ENCODE data around the gene FAM83C.

The FAM83C gene

GRCh38 chr20:35339007-35339406 lies 46.8 kb upstream of the FAM83C start:
- no peak for TF ChIP-seq CTCF (conservative IDR thresholded peaks at IDR 0.05; ENCODE audit: low read depth, low read length)
- no peaks in the 10 kb centered on the region for H4K20me1 ChIP-seq (ENCODE audit: insufficient read depth)
- H3K4me2 ChIP-seq, result no peak overlapping the region
- no peaks in the 10 kb centered on the region for H3K79me2 ChIP-seq (ENCODE audit: insufficient read depth, low read depth)
- H3K27ac ChIP-seq, result no peak overlapping the region
- no peaks in the 10 kb centered on the region for H3K27me3 ChIP-seq (ENCODE audit: insufficient read depth, low read depth)
- no peak overlapping the region for H3K9ac ChIP-seq
- peaks cover 21% of the 10 kb centered on the region for H3K4me1 ChIP-seq (ENCODE audit: low read depth, poor library complexity, severe bottlenecking)
- H3K36me3 ChIP-seq (ENCODE audit: insufficient read depth), result no peaks in the 10 kb centered on the region
- H3K4me3 ChIP-seq (IDR thresholded peaks at IDR 0.05; ENCODE audit: insufficient read depth, low read depth, low read length), result no peak overlapping the region
- no peak overlapping the region for H2AFZ ChIP-seq (ENCODE audit: low read depth)

- Histone ChIP-seq H3K9ac (no peak overlapping the region), H3K4me1 (ENCODE audit: low read depth, poor library complexity, severe bottlenecking) (peaks cover 4% of the 10 kb centered on the region), H2AFZ (ENCODE audit: low read depth) (no peak overlapping the region), H3K27ac (no peak overlapping the region), H3K27me3 (ENCODE audit: insufficient read depth, low read depth) (no peaks in the 10 kb centered on the region), H3K79me2 (ENCODE audit: insufficient read depth, low read depth) (no peaks in the 10 kb centered on the region), H3K36me3 (ENCODE audit: insufficient read depth) (no peaks in the 10 kb centered on the region), H3K4me2 (no peak overlapping the region), H4K20me1 (ENCODE audit: insufficient read depth) (no peaks in the 10 kb centered on the region), H3K4me3 (IDR thresholded peaks at IDR 0.05; ENCODE audit: insufficient read depth, low read depth, low read length) (no peak overlapping the region)
- no peak for TF ChIP-seq CTCF (conservative IDR thresholded peaks at IDR 0.05; ENCODE audit: low read depth, low read length)
These were observed 42.3 kb upstream of the FAM83C start for GRCh38 chr20:35334311-35335101.

- Histone ChIP-seq H3K9ac (no peak overlapping the region), H3K4me3 (IDR thresholded peaks at IDR 0.05; ENCODE audit: insufficient read depth, low read depth, low read length) (no peak overlapping the region), H3K27ac (no peak overlapping the region), H2AFZ (ENCODE audit: low read depth) (no peak overlapping the region), H3K27me3 (ENCODE audit: insufficient read depth, low read depth) (no peaks in the 10 kb centered on the region), H3K4me2 (no peak overlapping the region), H3K4me1 (ENCODE audit: low read depth, poor library complexity, severe bottlenecking) (peaks cover 6% of the 10 kb centered on the region), H3K36me3 (ENCODE audit: insufficient read depth) (no peaks in the 10 kb centered on the region), H4K20me1 (ENCODE audit: insufficient read depth) (no peaks in the 10 kb centered on the region), H3K79me2 (ENCODE audit: insufficient read depth, low read depth) (no peaks in the 10 kb centered on the region)
- no peak for TF ChIP-seq CTCF (conservative IDR thresholded peaks at IDR 0.05; ENCODE audit: low read depth, low read length)
These were observed 41.4 kb upstream of the FAM83C start for GRCh38 chr20:35333606-35334005.

GRCh38 chr20:35332540-35333200 lies 40.4 kb upstream of the FAM83C start:
- TF ChIP-seq CTCF (conservative IDR thresholded peaks at IDR 0.05; ENCODE audit: low read depth, low read length), result no peak
- Histone ChIP-seq H3K4me2 (no peak overlapping the region), H4K20me1 (ENCODE audit: insufficient read depth) (no peaks in the 10 kb centered on the region), H3K36me3 (ENCODE audit: insufficient read depth) (no peaks in the 10 kb centered on the region), H3K27me3 (ENCODE audit: insufficient read depth, low read depth) (no peaks in the 10 kb centered on the region), H3K79me2 (ENCODE audit: insufficient read depth, low read depth) (no peaks in the 10 kb centered on the region), H2AFZ (ENCODE audit: low read depth) (no peak overlapping the region), H3K9ac (no peak overlapping the region), H3K27ac (no peak overlapping the region), H3K4me3 (IDR thresholded peaks at IDR 0.05; ENCODE audit: insufficient read depth, low read depth, low read length) (no peak overlapping the region), H3K4me1 (ENCODE audit: low read depth, poor library complexity, severe bottlenecking) (peaks cover 6% of the 10 kb centered on the region)

Measured in KMS-11 (cell line).